HEK293 (cell line): ENCODE results near the gene POM121L2.

Experiments used
- ELK4 ChIP-seq: IDR thresholded peaks from 2 replicates; pipeline ENCODE4 v1.6.1; 2011; ENCODE audit warnings: mild to moderate bottlenecking, low read depth, low read length, borderline replicate concordance
- TCF7L2 ChIP-seq: IDR thresholded peaks from 2 replicates; pipeline ENCODE4 v1.6.1; 2011; ENCODE audit warnings: low read depth, mild to moderate bottlenecking, inconsistent platforms, low read length, moderate library complexity, borderline replicate concordance
- ZBTB10 ChIP-seq: fragments of 450-650 bp; formaldehyde crosslinking; IDR thresholded peaks from 2 replicates; pipeline ENCODE4 v1.5.1; 2016; ENCODE audit warnings: missing biosample characterization, missing genetic modification characterization
- ZBTB7A ChIP-seq: fragments of 450-650 bp; formaldehyde crosslinking; IDR thresholded peaks from 2 replicates; pipeline ENCODE4 v1.5.1; 2016; ENCODE audit warnings: low read depth, missing biosample characterization, missing genetic modification characterization
- ZBTB8A ChIP-seq: fragments of 450-650 bp; formaldehyde crosslinking; IDR thresholded peaks from 2 replicates; pipeline ENCODE4 v1.5.1; 2016; ENCODE audit warnings: missing biosample characterization, missing genetic modification characterization
- ZNF24 ChIP-seq: fragments of 450-650 bp; formaldehyde crosslinking; IDR thresholded peaks from 2 replicates; pipeline ENCODE4 v1.5.1; 2016; ENCODE audit warnings: missing biosample characterization, missing genetic modification characterization
- ZNF449 ChIP-seq: fragments of 450-650 bp; formaldehyde crosslinking; IDR thresholded peaks from 2 replicates; pipeline ENCODE4 v1.5.1; 2017; ENCODE audit warnings: missing biosample characterization, mild to moderate bottlenecking, missing genetic modification characterization, moderate library complexity
- ZNF777 ChIP-seq: fragments of 450-650 bp; formaldehyde crosslinking; IDR thresholded peaks from 2 replicates; pipeline ENCODE4 v1.5.1; 2017; ENCODE audit warnings: missing biosample characterization, missing genetic modification characterization, borderline replicate concordance
- TF ChIP-seq, protein P1 (sequence below): fragments of 450-650 bp; formaldehyde crosslinking; IDR thresholded peaks from 2 replicates; pipeline ENCODE4 v1.5.1; 2017; ENCODE audit warnings: missing biosample characterization, missing genetic modification characterization
- TF ChIP-seq, protein P2 (sequence below): fragments of 450-650 bp; formaldehyde crosslinking; IDR thresholded peaks from 2 replicates; pipeline ENCODE4 v1.5.1; 2016; ENCODE audit warnings: missing biosample characterization, missing genetic modification characterization
- TF ChIP-seq, protein P3 (sequence below): fragments of 450-650 bp; formaldehyde crosslinking; IDR thresholded peaks from 2 replicates; pipeline ENCODE4 v1.5.1; 2016; ENCODE audit warnings: missing biosample characterization, missing genetic modification characterization
- TF ChIP-seq, protein P4 (sequence below): fragments of 450-650 bp; formaldehyde crosslinking; IDR thresholded peaks from 2 replicates; pipeline ENCODE4 v1.5.1; 2016; ENCODE audit warnings: missing biosample characterization, missing genetic modification characterization, low read depth

DNA sequence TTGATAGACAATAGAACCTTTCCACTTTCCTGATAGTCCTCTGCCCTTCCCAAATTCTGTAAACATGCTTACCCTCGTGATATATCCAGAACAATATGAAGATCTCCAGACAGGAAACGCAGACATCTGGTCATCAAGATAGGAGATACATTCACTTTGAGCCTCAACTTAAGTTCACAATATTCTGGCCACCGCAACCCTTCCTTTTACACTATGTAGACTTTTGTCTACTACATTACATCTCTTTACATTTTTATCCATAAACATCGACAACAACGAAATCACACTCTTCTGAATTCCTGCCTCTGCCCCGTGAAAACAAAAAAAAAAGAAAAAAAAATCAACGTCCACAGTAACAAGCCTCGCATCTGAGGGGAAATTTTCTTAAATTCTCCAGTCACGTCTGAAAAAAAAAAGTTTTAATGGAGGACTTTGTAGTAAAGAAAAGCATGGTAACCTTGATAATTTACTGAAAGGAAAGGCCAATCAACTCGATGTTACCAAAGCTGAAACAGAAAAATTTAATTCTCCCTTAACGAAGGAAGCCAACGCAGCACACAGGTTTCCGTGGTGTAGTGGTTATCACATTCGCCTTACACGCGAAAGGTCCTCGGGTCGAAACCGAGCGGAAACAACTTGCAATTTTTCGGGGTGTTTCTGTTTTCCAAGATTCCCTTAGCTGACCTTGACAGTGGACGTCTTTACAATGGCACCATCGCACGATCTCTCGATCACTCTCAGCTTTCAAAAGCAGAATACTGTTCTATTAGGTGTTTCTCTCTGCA lies 21.8 kb downstream of the POM121L2 start:
- TF ChIP-seq ZNF449 (tag by site-specific recombination) (no peak), ELK4 (no peak), ZNF24 (tag by site-specific recombination) (no peak), ZBTB10 (tag by site-specific recombination) (no peak), ZBTB7A (tag by site-specific recombination) (no peak), ZNF777 (tag by site-specific recombination) (no peak), TCF7L2 (no peak), ZBTB8A (tag by site-specific recombination) (no peak)
- TF ChIP-seq, protein P1, sequence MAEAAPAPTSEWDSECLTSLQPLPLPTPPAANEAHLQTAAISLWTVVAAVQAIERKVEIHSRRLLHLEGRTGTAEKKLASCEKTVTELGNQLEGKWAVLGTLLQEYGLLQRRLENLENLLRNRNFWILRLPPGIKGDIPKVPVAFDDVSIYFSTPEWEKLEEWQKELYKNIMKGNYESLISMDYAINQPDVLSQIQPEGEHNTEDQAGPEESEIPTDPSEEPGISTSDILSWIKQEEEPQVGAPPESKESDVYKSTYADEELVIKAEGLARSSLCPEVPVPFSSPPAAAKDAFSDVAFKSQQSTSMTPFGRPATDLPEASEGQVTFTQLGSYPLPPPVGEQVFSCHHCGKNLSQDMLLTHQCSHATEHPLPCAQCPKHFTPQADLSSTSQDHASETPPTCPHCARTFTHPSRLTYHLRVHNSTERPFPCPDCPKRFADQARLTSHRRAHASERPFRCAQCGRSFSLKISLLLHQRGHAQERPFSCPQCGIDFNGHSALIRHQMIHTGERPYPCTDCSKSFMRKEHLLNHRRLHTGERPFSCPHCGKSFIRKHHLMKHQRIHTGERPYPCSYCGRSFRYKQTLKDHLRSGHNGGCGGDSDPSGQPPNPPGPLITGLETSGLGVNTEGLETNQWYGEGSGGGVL (tag by site-specific recombination), result no peak
- TF ChIP-seq, protein P2, sequence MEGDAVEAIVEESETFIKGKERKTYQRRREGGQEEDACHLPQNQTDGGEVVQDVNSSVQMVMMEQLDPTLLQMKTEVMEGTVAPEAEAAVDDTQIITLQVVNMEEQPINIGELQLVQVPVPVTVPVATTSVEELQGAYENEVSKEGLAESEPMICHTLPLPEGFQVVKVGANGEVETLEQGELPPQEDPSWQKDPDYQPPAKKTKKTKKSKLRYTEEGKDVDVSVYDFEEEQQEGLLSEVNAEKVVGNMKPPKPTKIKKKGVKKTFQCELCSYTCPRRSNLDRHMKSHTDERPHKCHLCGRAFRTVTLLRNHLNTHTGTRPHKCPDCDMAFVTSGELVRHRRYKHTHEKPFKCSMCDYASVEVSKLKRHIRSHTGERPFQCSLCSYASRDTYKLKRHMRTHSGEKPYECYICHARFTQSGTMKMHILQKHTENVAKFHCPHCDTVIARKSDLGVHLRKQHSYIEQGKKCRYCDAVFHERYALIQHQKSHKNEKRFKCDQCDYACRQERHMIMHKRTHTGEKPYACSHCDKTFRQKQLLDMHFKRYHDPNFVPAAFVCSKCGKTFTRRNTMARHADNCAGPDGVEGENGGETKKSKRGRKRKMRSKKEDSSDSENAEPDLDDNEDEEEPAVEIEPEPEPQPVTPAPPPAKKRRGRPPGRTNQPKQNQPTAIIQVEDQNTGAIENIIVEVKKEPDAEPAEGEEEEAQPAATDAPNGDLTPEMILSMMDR (tag by site-specific recombination), result no peak
- TF ChIP-seq, protein P3, sequence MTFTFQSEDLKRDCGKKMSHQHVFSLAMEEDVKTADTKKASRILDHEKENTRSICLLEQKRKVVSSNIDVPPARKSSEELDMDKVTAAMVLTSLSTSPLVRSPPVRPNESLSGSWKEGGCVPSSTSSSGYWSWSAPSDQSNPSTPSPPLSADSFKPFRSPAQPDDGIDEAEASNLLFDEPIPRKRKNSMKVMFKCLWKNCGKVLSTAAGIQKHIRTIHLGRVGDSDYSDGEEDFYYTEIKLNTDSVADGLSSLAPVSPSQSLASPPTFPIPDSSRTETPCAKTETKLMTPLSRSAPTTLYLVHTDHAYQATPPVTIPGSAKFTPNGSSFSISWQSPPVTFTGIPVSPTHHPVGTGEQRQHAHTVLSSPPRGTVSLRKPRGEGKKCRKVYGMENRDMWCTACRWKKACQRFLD (tag by site-specific recombination), result no peak
- TF ChIP-seq, protein P4, sequence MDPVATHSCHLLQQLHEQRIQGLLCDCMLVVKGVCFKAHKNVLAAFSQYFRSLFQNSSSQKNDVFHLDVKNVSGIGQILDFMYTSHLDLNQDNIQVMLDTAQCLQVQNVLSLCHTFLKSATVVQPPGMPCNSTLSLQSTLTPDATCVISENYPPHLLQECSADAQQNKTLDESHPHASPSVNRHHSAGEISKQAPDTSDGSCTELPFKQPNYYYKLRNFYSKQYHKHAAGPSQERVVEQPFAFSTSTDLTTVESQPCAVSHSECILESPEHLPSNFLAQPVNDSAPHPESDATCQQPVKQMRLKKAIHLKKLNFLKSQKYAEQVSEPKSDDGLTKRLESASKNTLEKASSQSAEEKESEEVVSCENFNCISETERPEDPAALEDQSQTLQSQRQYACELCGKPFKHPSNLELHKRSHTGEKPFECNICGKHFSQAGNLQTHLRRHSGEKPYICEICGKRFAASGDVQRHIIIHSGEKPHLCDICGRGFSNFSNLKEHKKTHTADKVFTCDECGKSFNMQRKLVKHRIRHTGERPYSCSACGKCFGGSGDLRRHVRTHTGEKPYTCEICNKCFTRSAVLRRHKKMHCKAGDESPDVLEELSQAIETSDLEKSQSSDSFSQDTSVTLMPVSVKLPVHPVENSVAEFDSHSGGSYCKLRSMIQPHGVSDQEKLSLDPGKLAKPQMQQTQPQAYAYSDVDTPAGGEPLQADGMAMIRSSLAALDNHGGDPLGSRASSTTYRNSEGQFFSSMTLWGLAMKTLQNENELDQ (tag by site-specific recombination), result no peak
